Measurements from ENCODE around the gene OR52I2. TPM values are rescaled to one million over a fixed set of nuclear protein-coding genes. Genes with fewer than 3 reads are reported as not detected.

The OR52I2 gene
- total RNA-seq, 1 experiment from 2014 or later = not detected

GRCh38 chr11:4578624-4579023 is 2.9 kb upstream of the OR52I2 start:
- no peak overlapping the region for H3K27ac ChIP-seq (ENCODE audit: low read length)
- in situ Hi-C loops (cut with HindIII; ENCODE audit: low pct_unique_long_range_greater_than_20kb, low sequenced_read_pairs) = no loop called here
- ATAC-seq = no peak
- POLR2A ChIA-PET = no interaction called here
- no peak for DNase-seq (ENCODE audit: low read depth, low spot score)
- intact Hi-C loops (cut with micrococcal nuclease; ENCODE audit: unreplicated experiment) = no loop called here
- CTCF ChIA-PET = no interaction called here
- H3K4me3 ChIP-seq (ENCODE audit: low read depth in 2 of 2, low read length in 2 of 2) = no peak overlapping the region
- TF ChIP-seq POLR2AphosphoS5 (IDR thresholded peaks at IDR 0.05; ENCODE audit: low read depth, low read length) (no peak), REST (IDR thresholded peaks at IDR 0.05; ENCODE audit: insufficient read depth in 1 of 2, low read depth in 2 of 2, low read length in 1 of 2) (no peak), SIN3A (IDR thresholded peaks at IDR 0.05; ENCODE audit: borderline replicate concordance, insufficient read depth, low read depth, low read length) (no peak), TCF7L2 (IDR thresholded peaks at IDR 0.05; ENCODE audit: low read depth, low read length) (no peak)
- TF ChIP-seq, protein P1, sequence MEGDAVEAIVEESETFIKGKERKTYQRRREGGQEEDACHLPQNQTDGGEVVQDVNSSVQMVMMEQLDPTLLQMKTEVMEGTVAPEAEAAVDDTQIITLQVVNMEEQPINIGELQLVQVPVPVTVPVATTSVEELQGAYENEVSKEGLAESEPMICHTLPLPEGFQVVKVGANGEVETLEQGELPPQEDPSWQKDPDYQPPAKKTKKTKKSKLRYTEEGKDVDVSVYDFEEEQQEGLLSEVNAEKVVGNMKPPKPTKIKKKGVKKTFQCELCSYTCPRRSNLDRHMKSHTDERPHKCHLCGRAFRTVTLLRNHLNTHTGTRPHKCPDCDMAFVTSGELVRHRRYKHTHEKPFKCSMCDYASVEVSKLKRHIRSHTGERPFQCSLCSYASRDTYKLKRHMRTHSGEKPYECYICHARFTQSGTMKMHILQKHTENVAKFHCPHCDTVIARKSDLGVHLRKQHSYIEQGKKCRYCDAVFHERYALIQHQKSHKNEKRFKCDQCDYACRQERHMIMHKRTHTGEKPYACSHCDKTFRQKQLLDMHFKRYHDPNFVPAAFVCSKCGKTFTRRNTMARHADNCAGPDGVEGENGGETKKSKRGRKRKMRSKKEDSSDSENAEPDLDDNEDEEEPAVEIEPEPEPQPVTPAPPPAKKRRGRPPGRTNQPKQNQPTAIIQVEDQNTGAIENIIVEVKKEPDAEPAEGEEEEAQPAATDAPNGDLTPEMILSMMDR (IDR thresholded peaks at IDR 0.05) = no peak
- H3K27me3 ChIP-seq (ENCODE audit: control insufficient read depth, insufficient read depth, low read length) = peaks cover 28% of the 10 kb centered on the region
- no peaks in the 10 kb centered on the region for H3K36me3 ChIP-seq (ENCODE audit: control insufficient read depth, insufficient read depth, low read length)
- H3K4me1 ChIP-seq (ENCODE audit: control insufficient read depth, insufficient read depth, low read length) = no peaks in the 10 kb centered on the region
- H3K9me3 ChIP-seq (ENCODE audit: control insufficient read depth, insufficient read depth, low read depth, low read length) = no peaks in the 10 kb centered on the region
- no TSS peak for BruUV-seq (replicated peaks)

DNA sequence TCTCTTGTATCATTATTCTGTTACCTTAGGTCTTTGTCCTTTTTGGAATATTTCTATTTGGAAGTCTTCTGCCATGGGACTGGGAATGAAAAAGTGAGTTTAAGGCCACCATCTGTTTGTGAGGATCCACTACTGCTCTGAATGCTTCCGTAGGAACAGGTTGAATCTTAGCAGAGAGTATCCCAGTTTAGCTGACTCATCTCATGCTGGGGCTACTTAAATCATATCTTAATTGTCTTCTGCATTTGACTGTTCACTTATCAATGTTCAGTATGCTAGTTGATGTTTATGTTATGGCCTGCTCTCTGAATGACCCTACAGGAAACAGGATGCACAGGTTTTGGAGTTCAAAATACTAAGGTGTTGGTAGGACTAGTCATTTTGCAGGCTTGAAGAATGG is 1.4 kb upstream of the OR52I2 start:
- DNase-seq (ENCODE audit: low read depth, low spot score) = no peak
- BruUV-seq (replicated peaks) = no TSS peak
- no peak overlapping the region for H3K4me3 ChIP-seq (ENCODE audit: low read depth in 2 of 2, low read length in 2 of 2)
- H3K27me3 ChIP-seq (ENCODE audit: control insufficient read depth, insufficient read depth, low read length) = peaks cover 33% of the 10 kb centered on the region
- H3K27ac ChIP-seq (ENCODE audit: low read length) = no peak overlapping the region
- in situ Hi-C loops (cut with HindIII; ENCODE audit: low pct_unique_long_range_greater_than_20kb, low sequenced_read_pairs) (no loop called here), intact Hi-C loops (cut with micrococcal nuclease; ENCODE audit: unreplicated experiment) (no loop called here)
- ChIA-PET CTCF (no interaction called here), POLR2A (no interaction called here)
- H3K36me3 ChIP-seq (ENCODE audit: control insufficient read depth, insufficient read depth, low read length) = no peaks in the 10 kb centered on the region
- no peak for ATAC-seq
- no peaks in the 10 kb centered on the region for H3K4me1 ChIP-seq (ENCODE audit: control insufficient read depth, insufficient read depth, low read length)
- no peaks in the 10 kb centered on the region for H3K9me3 ChIP-seq (ENCODE audit: control insufficient read depth, insufficient read depth, low read depth, low read length)
- TF ChIP-seq REST (IDR thresholded peaks at IDR 0.05; ENCODE audit: insufficient read depth in 1 of 2, low read depth in 2 of 2, low read length in 1 of 2) (no peak), TCF7L2 (IDR thresholded peaks at IDR 0.05; ENCODE audit: low read depth, low read length) (no peak), SIN3A (IDR thresholded peaks at IDR 0.05; ENCODE audit: borderline replicate concordance, insufficient read depth, low read depth, low read length) (no peak), POLR2AphosphoS5 (IDR thresholded peaks at IDR 0.05; ENCODE audit: low read depth, low read length) (no peak)
- TF ChIP-seq, protein P1 (IDR thresholded peaks at IDR 0.05) = no peak

Measured in Panc1 (cell line).